ENCODE measurements around the gene NAA35.
"Not testable (repeated sequence)": the region's sequence is repeated elsewhere in the genome, so short reads cannot be mapped to it uniquely, and the experiment has no call there.

Gene NAA35

DNA sequence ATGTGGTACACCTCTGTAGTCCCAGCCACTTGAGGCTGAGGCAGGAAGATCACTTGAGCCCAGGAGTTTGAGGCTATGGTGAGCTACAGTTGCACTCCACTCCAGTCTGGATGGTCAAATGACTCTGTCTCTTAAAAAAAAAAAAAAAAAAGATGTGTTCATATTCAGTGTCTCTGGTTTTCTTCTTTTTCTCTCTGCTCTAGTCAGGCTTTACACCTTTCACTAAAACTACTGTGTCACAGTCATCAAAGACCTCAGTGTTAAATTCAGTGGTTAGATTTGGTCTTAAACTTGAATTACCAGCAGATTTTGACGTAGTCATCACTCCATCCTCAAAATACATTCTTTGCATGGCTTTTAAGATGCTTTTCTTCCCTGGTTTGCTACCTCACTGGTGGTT, 28.8 kb downstream of the NAA35 start:
- H3K4me3 ChIP-seq (replicated peaks; ENCODE audit: insufficient read depth, low read length), result no peak overlapping the region
- TF ChIP-seq SPI1 (IDR thresholded peaks at IDR 0.05; ENCODE audit: borderline replicate concordance, low read depth), result no peak
- no peak for TF ChIP-seq GABPA (IDR thresholded peaks at IDR 0.05; ENCODE audit: low read depth)
- TF ChIP-seq POLR2AphosphoS5 (IDR thresholded peaks at IDR 0.05; ENCODE audit: low read depth), result no peak
- no peak for TF ChIP-seq REST (IDR thresholded peaks at IDR 0.05; ENCODE audit: insufficient replicate concordance, low read depth)
- TF ChIP-seq, protein P1, sequence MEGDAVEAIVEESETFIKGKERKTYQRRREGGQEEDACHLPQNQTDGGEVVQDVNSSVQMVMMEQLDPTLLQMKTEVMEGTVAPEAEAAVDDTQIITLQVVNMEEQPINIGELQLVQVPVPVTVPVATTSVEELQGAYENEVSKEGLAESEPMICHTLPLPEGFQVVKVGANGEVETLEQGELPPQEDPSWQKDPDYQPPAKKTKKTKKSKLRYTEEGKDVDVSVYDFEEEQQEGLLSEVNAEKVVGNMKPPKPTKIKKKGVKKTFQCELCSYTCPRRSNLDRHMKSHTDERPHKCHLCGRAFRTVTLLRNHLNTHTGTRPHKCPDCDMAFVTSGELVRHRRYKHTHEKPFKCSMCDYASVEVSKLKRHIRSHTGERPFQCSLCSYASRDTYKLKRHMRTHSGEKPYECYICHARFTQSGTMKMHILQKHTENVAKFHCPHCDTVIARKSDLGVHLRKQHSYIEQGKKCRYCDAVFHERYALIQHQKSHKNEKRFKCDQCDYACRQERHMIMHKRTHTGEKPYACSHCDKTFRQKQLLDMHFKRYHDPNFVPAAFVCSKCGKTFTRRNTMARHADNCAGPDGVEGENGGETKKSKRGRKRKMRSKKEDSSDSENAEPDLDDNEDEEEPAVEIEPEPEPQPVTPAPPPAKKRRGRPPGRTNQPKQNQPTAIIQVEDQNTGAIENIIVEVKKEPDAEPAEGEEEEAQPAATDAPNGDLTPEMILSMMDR (IDR thresholded peaks at IDR 0.05; ENCODE audit: insufficient read depth, low read length), result no peak
- H3K27ac ChIP-seq (replicated peaks), result no peak overlapping the region
- H3K27me3 ChIP-seq (ENCODE audit: insufficient read depth, poor library complexity, severe bottlenecking), result no peaks in the 10 kb centered on the region
- DNase-seq (ENCODE audit: low read depth in 1 of 2, low spot score in 1 of 2), result no peak

- DNase-seq (ENCODE audit: low read depth in 1 of 2, low spot score in 1 of 2), result no peak
- no peak overlapping the region for H3K27ac ChIP-seq (replicated peaks)
- TF ChIP-seq, protein P1 (IDR thresholded peaks at IDR 0.05; ENCODE audit: insufficient read depth, low read length), result no peak
- TF ChIP-seq REST (IDR thresholded peaks at IDR 0.05; ENCODE audit: insufficient replicate concordance, low read depth), result no peak
- no peak overlapping the region for H3K4me3 ChIP-seq (replicated peaks; ENCODE audit: insufficient read depth, low read length)
- no peaks in the 10 kb centered on the region for H3K27me3 ChIP-seq (ENCODE audit: insufficient read depth, poor library complexity, severe bottlenecking)
These were observed 30.8 kb downstream of the NAA35 start for GRCh38 chr9:85971731-85972130.

GRCh38 chr9:85973238-85973637, 32.3 kb downstream of the NAA35 start:
- Histone ChIP-seq H3K27me3 (ENCODE audit: insufficient read depth, poor library complexity, severe bottlenecking) (no peaks in the 10 kb centered on the region), H3K4me3 (replicated peaks; ENCODE audit: insufficient read depth, low read length) (no peak overlapping the region), H3K27ac (replicated peaks) (no peak overlapping the region)
- TF ChIP-seq POLR2AphosphoS5 (IDR thresholded peaks at IDR 0.05; ENCODE audit: low read depth) (no peak), GABPA (IDR thresholded peaks at IDR 0.05; ENCODE audit: low read depth) (no peak), SPI1 (IDR thresholded peaks at IDR 0.05; ENCODE audit: borderline replicate concordance, low read depth) (no peak), REST (IDR thresholded peaks at IDR 0.05; ENCODE audit: insufficient replicate concordance, low read depth) (no peak)
- TF ChIP-seq, protein P1 (IDR thresholded peaks at IDR 0.05; ENCODE audit: insufficient read depth, low read length), result no peak
- DNase-seq (ENCODE audit: low read depth in 1 of 2, low spot score in 1 of 2), result no peak

- not testable (repeated sequence) for H3K27ac ChIP-seq (replicated peaks); DNase-seq (ENCODE audit: low read depth in 1 of 2, low spot score in 1 of 2); H3K27me3 ChIP-seq (ENCODE audit: insufficient read depth, poor library complexity, severe bottlenecking); H3K4me3 ChIP-seq (replicated peaks; ENCODE audit: insufficient read depth, low read length)
These were observed 33.2 kb downstream of the NAA35 start for GRCh38 chr9:85974055-85974547.

All from HL-60 (cell line).